Stimulated activated naive CD8-positive, alpha-beta T cell treated with anti-CD3 and anti-CD28 coated beads, Interleukin-15, Interleukin-2, amounts not matched to agents 100 ng/mL and 50 ng/mL, for 24 hours (primary cell): ENCODE data around the gene PIAS4.
"Not testable (repeated sequence)": the region's sequence is repeated elsewhere in the genome, so short reads cannot be mapped to it uniquely, and the experiment has no call there.

Experiments
- H3K27ac Mint-ChIP-seq: one replicate; pipeline ENCODE4 v1.8.0; 2021; ENCODE audit warnings: mild to moderate bottlenecking, mixed read lengths
- H3K27me3 Mint-ChIP-seq: one replicate; pipeline ENCODE4 v1.8.0; 2021; ENCODE audit warnings: mixed read lengths
- H3K36me3 Mint-ChIP-seq: one replicate; pipeline ENCODE4 v1.8.0; 2021; ENCODE audit warnings: low read depth, mixed read lengths
- H3K4me1 Mint-ChIP-seq: one replicate; pipeline ENCODE4 v1.8.0; 2021; ENCODE audit warnings: low read depth, mixed read lengths
- H3K4me3 Mint-ChIP-seq: one replicate; pipeline ENCODE4 v1.8.0; 2021; ENCODE audit warnings: mild to moderate bottlenecking, mixed read lengths
- H3K9me3 Mint-ChIP-seq: one replicate; pipeline ENCODE4 v1.8.0; 2021; ENCODE audit warnings: mixed read lengths

PIAS4 gene

GRCh38 chr19:4007021-4007835 is at the start of gene PIAS4:
Gene PIAS4, plus strand, starts transcription at chr19:4007736. Its CDS starts 25 bp downstream, at chr19:4007761.
- Mint-ChIP-seq H3K4me3 (peak within 1 kb of the TSS; percentile 87), H3K36me3 (no peaks in the 10 kb centered on the region), H3K27me3 (no peaks in the 10 kb centered on the region), H3K4me1 (peaks cover 35% of the 10 kb centered on the region), H3K27ac (peak within 1 kb of the TSS; percentile 78), H3K9me3 (no peaks in the 10 kb centered on the region)

GRCh38 chr19:3958836-3959765 is 48.4 kb upstream of the PIAS4 start:
- no peaks in the 10 kb centered on the region for H3K27me3 Mint-ChIP-seq
- H3K4me3 Mint-ChIP-seq, result no peak overlapping the region
- no peaks in the 10 kb centered on the region for H3K9me3 Mint-ChIP-seq

GRCh38 chr19:3959766-3960131 is 47.8 kb upstream of the PIAS4 start:
- no peak overlapping the region for H3K27ac Mint-ChIP-seq
- H3K36me3 Mint-ChIP-seq, result peaks cover 10% of the 10 kb centered on the region
- no peaks in the 10 kb centered on the region for H3K9me3 Mint-ChIP-seq
- no peaks in the 10 kb centered on the region for H3K27me3 Mint-ChIP-seq
- H3K4me1 Mint-ChIP-seq, result no peaks in the 10 kb centered on the region
- no peak overlapping the region for H3K4me3 Mint-ChIP-seq

More at GRCh38 chr19:3958836-3959765, 48.4 kb upstream of the PIAS4 start:
- Mint-ChIP-seq H3K4me1 (no peaks in the 10 kb centered on the region), H3K27ac (no peak overlapping the region), H3K36me3 (peaks cover 10% of the 10 kb centered on the region)

- H3K27me3 Mint-ChIP-seq, result no peaks in the 10 kb centered on the region
- peaks cover 10% of the 10 kb centered on the region for H3K36me3 Mint-ChIP-seq
- no peaks in the 10 kb centered on the region for H3K9me3 Mint-ChIP-seq
- no peak overlapping the region for H3K4me3 Mint-ChIP-seq
- no peaks in the 10 kb centered on the region for H3K4me1 Mint-ChIP-seq
- no peak overlapping the region for H3K27ac Mint-ChIP-seq
These were observed 46.5 kb upstream of the PIAS4 start for GRCh38 chr19:3961007-3961406.

GRCh38 chr19:3963458-3964255 is 43.9 kb upstream of the PIAS4 start:
- Mint-ChIP-seq H3K27ac (no peak overlapping the region), H3K9me3 (no peaks in the 10 kb centered on the region), H3K36me3 (peaks cover 19% of the 10 kb centered on the region), H3K4me1 (peaks cover 8% of the 10 kb centered on the region), H3K27me3 (no peaks in the 10 kb centered on the region), H3K4me3 (no peak overlapping the region)

- Mint-ChIP-seq H3K27me3 (no peaks in the 10 kb centered on the region), H3K36me3 (peaks cover 23% of the 10 kb centered on the region), H3K9me3 (no peaks in the 10 kb centered on the region), H3K4me3 (no peak overlapping the region), H3K4me1 (peaks cover 11% of the 10 kb centered on the region), H3K27ac (no peak overlapping the region)
These were observed 43.0 kb upstream of the PIAS4 start for GRCh38 chr19:3964256-3965194.

- Mint-ChIP-seq H3K27me3 (no peaks in the 10 kb centered on the region), H3K9me3 (no peaks in the 10 kb centered on the region), H3K36me3 (peaks cover 27% of the 10 kb centered on the region), H3K27ac (no peak overlapping the region), H3K4me3 (no peak overlapping the region), H3K4me1 (peaks cover 25% of the 10 kb centered on the region)
These were observed 41.2 kb upstream of the PIAS4 start for GRCh38 chr19:3966051-3967017.

GRCh38 chr19:3967983-3968382 is 39.6 kb upstream of the PIAS4 start:
- H3K36me3 Mint-ChIP-seq, result peaks cover 24% of the 10 kb centered on the region
- not testable (repeated sequence) for H3K27ac Mint-ChIP-seq

GRCh38 chr19:3968556-3969434 is 38.7 kb upstream of the PIAS4 start:
- Mint-ChIP-seq H3K4me3 (no peak overlapping the region), H3K27ac (no peak overlapping the region), H3K27me3 (no peaks in the 10 kb centered on the region), H3K36me3 (peaks cover 18% of the 10 kb centered on the region), H3K4me1 (peaks cover 26% of the 10 kb centered on the region), H3K9me3 (no peaks in the 10 kb centered on the region)

More at GRCh38 chr19:3967983-3968382, 39.6 kb upstream of the PIAS4 start:
- H3K9me3 Mint-ChIP-seq, H3K4me3 Mint-ChIP-seq, H3K27me3 Mint-ChIP-seq: not testable (repeated sequence)
- H3K4me1 Mint-ChIP-seq, result peaks cover 26% of the 10 kb centered on the region

GRCh38 chr19:3969435-3970312 is 37.9 kb upstream of the PIAS4 start:
- H3K4me3 Mint-ChIP-seq, result peak overlapping the region; percentile 91
- peak overlapping the region; percentile 85 for H3K27ac Mint-ChIP-seq
- H3K36me3 Mint-ChIP-seq, result peaks cover 18% of the 10 kb centered on the region
- H3K4me1 Mint-ChIP-seq, result peaks cover 26% of the 10 kb centered on the region
- H3K9me3 Mint-ChIP-seq, result no peaks in the 10 kb centered on the region
- no peaks in the 10 kb centered on the region for H3K27me3 Mint-ChIP-seq

GRCh38 chr19:3970313-3970807 is 37.2 kb upstream of the PIAS4 start:
- Mint-ChIP-seq H3K36me3 (peaks cover 21% of the 10 kb centered on the region), H3K27ac (peak overlapping the region; percentile 85), H3K4me3 (peak overlapping the region; percentile 91), H3K4me1 (peaks cover 26% of the 10 kb centered on the region), H3K9me3 (no peaks in the 10 kb centered on the region), H3K27me3 (no peaks in the 10 kb centered on the region)
